Left ventricle myocardium superior (tissue), 1 donor: ENCODE results near the gene ROBO1. TPM values are rescaled to one million over a fixed set of nuclear protein-coding genes. Genes with fewer than 3 reads are reported as not detected.
"Not testable (repeated sequence)": the region's sequence is repeated elsewhere in the genome, so short reads cannot be mapped to it uniquely, and the experiment has no call there.

Experiments used
- ATAC-seq: fragments of 200-7000 bp; cut with Tn5 transposase; one replicate; pipeline ENCODE4 v1.9.1; 2020; ENCODE audit warnings: mild to moderate bottlenecking, moderate library complexity
- DNase-seq: peaks from one replicate; pipeline ENCODE4 v3.0.0-alpha.2; 2020
- intact Hi-C: fragments of 100-400 bp; cut with micrococcal nuclease; formaldehyde crosslinking; loops from one replicate; pipeline ENCODE4 v1.11.0; 2022
- total RNA-seq: library from RNA; stranded (reverse); fragmentation: NEBNext Ultra II Directional; extraction: Animal tissue kit (Norgen Biotek cat#: 25700); gene quantifications from one replicate; pipeline ENCODE4 v1.2.1, GENCODE V29; 2021
- donor health status: DM: no; HTN: yes; CAD: no; lungs with severe emphysema.

The ROBO1 gene
- total RNA-seq, 1 donor from 2014 or later, result 6.0 TPM

DNA sequence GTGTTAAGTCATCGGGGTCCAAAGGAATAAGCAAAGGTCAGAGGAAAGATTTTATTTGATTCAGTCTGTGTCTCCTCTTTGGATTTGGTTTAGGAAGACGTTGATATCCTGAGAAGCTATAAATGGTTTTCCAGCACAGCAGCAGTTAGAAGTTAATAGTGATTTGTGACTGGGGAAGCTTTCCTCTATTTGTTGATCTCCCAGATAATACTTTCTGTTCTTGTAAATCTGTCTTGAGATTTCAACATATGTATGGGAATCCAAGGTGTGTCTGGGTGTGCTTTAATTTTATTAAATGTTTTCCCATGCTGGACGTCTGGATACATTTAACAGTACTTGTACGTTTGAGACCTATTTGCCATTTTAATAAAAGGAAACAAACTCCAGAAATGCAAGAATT, 409.5 kb downstream of the ROBO1 start:
- ATAC-seq (no peak), DNase-seq (no peak)
- intact Hi-C loops, result no loop called here

- intact Hi-C loops, result no loop called here
- DNase-seq (no peak), ATAC-seq (peak; percentile 51)
Observed at GRCh38 chr3:79354179-79354688, 413.6 kb downstream of the ROBO1 start.

DNA sequence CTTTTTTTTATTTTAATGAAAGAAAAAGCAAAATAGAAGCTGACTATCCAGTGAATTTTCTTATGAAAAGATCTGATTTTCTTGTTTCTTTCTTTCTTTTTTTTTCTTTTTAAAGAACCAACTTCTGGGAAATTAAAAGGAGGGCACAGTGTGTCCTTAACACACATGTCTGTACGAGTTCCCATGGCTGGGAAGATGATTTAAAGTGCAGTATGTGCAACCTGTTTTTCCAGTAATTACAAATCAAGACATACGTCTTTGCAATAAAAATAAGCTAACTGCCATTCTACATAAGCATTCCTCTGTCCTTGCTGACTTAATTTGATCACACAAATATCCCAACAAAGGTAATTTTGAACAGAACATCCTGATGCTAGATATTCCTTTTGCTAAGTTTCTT, 416.1 kb downstream of the ROBO1 start:
- intact Hi-C loops, result no loop called here
- ATAC-seq, result no peak
- no peak for DNase-seq

DNA sequence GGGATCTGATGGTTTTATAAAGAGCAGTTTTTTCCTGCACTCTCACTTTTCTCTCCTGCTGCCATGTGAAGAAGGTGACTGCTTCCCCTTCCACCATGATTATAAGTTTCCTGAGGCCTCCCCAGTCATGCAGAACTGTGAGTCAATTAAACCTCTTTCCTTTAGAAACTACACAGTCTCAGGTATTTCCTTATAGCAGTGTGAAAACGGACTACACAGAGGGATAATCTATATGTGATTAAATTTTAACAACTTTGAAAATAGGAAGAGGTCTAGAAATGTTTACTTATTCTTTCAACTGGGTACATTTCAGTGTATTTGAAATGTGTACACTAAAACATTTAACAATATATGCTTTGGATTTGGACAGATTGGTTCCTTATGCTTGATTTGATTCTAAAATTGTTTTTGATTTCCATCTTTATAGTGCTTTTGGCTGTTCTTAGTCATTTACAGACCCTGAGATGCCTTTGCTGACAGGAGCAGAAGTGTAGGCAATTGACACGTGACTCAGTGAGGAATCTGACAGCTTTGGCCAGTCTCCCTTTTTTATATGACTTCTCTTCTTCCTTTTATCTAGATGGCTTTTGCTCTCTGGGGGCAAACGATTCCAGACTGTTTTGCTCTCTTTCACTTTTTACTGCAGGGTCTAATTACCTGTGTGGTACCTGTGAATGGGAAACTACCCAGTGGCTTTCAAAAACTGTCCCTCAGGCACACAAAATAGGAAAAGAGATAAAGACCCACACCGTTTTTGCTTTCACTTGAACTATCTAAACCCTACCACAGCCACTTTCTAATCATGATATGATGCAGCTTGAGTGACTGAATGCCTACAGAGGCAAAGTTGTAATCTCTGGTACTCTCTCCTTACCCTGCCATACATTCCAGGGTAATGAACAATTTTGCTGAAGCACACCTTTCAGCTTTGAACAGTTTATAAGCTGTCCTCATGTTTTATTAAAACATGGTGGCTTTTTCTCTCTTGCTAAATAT, 422.6 kb downstream of the ROBO1 start:
- intact Hi-C loops, result no loop called here
- no peak for ATAC-seq
- no peak for DNase-seq

GRCh38 chr3:79341961-79342360, 425.8 kb downstream of the ROBO1 start:
- no peak for DNase-seq
- intact Hi-C loops, result no loop called here
- peak; percentile 58 for ATAC-seq

DNA sequence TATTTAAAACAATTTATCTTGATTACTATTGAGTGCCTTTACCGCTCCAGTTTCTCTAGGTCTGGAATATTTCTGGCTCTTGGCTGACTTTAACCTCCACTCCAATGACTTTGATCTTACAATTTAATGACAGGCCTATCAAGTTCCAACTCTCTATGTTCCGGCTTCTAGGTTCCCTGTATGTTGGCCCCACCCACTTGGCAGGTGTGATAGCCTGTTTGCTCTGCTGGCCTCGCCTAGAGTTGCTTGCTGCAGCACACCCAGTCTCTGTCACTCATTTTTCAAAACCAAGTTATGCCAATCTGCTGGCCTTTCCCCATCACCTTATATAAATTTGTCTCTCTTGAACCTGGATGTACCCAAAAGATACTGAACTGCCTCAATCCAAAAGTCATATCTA, 428.0 kb downstream of the ROBO1 start:
- DNase-seq, result peak; percentile 27
- ATAC-seq, result peak; percentile 83
- intact Hi-C loops, result no loop called here

DNA sequence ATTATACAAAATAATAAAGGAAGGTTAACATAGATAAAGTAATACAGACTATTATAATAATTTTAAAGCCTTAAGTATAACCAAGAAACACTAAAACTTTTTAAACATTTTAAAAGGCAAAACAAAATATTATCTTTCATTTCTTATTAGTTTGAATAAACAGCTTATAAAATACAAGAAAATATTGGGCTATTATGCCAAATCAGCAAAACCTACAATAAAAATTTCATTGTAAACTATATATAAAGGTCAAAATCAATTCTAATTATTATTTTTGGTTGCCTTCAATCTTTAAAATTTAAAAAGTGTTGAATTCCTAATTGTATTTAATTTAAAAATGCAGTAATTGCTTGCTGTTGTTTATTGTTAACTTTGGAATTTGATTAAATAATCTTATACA, 430.0 kb downstream of the ROBO1 start:
- ATAC-seq, result no peak
- intact Hi-C loops, result no loop called here
- no peak for DNase-seq

GRCh38 chr3:79329154-79329553, 438.6 kb downstream of the ROBO1 start:
- ATAC-seq, result no peak
- intact Hi-C loops, result no loop called here
- no peak for DNase-seq

DNA sequence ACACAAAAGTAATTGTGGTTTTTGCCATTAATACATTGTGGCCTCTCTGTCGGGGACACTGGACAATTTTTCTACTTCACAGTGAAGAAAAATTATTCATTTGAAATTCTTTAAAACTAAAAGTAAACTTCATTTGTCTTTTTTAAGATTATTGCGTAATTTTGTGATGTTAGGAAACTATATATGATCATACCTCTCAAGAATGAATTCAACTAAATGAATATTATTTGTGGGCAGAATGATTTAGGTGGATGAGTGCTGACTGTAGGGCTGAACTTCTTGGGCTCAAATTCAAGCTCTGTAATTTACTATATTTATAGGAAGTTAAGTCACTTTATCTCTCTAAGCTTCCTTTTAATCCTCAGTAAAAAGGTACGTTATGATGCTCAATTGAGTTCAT, 441.2 kb downstream of the ROBO1 start:
- DNase-seq (no peak), ATAC-seq (no peak)
- intact Hi-C loops, result no loop called here

DNA sequence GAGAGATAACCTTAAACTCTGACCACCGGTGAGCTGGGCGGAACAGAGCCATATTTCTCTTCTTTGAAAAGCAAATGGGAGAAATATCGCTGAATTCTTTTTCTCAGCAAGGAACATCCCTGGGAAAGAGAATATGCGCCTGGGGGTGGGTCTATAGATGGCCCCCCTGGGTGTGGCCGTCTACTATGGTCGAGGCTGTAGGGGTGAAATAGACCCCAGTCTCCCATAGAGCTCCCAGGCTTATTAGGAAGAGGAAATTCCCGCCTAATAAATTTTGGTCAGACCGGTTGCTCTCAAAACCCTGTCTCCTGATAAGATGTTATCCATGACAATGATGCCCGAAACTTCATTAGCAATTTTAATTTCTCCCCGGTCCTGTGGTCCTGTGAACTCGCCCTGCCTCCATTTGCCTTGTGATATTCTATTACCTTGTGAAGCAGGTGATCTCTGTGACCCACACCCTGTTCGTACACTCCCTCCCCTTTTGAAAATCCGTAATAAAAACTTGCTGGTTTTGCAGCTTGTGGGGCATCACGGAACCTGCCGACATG, 441.9 kb downstream of the ROBO1 start:
- ATAC-seq, DNase-seq, intact Hi-C loops: not testable (repeated sequence)

DNA sequence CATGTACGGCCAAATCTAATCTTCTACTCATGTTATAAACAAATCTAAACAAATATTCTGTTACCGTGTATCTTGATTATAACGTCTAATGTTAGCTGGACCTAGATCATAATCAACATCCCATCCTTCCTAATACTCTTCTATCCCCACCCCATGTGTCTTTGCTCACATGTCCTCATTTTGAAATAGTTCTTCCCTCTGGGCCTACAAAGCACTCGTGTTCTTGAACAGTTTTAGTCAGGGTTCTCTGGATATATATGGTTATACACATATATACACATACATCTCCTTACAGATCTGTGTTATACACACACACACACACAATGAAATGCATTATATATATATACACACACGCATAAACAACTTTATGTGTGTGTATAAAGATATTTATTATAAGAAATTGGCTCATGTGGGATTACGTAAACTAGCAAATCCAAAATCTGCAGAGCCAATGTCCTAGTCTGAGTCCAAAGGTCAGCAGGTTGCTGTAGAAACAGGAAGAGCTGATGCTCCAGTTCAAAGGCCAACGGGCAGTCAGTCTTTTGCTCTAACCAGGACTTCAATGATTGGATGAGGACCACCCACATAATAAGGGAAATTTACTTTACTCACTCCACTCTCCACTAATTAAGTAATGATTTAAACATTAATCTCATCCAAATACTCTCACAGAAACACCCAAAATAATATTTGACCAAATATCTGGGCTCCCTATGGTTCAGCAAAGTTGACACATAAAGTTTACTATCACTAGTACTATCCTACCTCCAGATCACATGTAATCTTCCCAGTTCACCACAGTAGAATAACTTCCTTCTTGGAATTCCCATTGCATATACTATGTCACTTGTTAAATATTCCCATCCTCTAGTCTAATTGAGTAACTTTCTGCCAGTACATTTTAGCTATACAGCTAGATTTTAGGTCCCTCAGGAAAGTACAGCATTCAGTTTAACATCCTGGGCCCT, 450.0 kb downstream of the ROBO1 start:
- ATAC-seq, result no peak
- no peak for DNase-seq
- intact Hi-C loops, result no loop called here

GRCh38 chr3:79314962-79315361, 452.8 kb downstream of the ROBO1 start:
- intact Hi-C loops, result no loop called here

GRCh38 chr3:79314544-79314943, 453.3 kb downstream of the ROBO1 start:
- intact Hi-C loops, result no loop called here
- ATAC-seq (no peak), DNase-seq (no peak)

More at GRCh38 chr3:79314962-79315361, 452.8 kb downstream of the ROBO1 start:
- ATAC-seq (no peak), DNase-seq (no peak)

DNA sequence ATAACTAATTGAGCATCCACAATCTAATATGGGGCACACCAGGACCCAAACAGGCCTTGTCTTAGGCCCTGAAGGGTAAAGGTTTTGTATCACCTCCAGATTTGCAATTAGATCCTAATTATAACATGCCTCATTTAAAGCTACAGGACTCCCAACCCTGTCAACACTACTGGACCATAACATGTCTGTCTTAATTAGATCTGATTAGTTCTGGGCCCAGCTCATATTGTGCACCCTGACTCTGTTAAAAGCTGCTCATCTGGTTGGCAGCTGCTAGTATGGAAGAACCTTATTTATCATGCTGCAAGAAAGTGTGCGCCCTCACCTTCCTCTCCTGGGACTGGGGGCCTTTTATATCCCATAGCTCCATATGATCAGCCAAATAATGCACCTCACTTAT, 457.8 kb downstream of the ROBO1 start:
- intact Hi-C loops, result no loop called here
- ATAC-seq (no peak), DNase-seq (no peak)

- intact Hi-C loops, result no loop called here
- ATAC-seq, result no peak
- no peak for DNase-seq
Observed at GRCh38 chr3:79306934-79307570, 460.7 kb downstream of the ROBO1 start.

DNA sequence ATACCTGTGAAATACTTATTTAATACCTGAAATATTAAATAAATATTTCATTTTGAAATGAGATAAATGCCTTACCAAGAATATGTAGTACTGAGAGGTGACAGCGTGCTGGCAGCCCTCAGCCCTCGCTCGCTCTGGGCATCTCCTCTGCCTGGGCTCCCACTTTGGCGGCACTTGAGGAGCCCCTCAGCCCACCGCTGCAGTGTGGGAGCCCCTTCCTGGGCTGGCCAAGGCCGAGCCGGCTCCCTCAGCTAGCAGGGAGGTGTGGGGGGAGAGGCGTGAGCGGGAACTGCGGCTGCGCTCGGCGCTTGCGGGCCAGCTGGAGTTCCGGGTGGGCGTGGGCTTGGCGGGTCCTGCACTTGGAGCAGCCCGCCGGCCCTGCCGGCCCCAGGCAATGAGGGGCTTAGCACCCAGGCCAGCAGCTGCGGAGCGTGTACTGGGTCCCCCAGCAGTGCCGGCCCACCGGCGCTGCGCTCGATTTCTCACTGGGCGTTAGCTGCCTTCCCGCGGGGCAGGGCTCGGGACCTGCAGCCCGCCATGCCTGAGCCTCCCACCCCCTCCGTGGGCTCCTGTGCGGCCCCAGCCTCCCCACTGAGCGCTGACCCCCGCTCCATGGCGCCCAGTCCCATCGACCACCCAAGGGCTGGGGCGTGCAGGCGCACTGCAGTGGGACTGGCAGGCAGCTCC, 467.7 kb downstream of the ROBO1 start:
- not testable (repeated sequence) for DNase-seq, ATAC-seq

GRCh38 chr3:79297245-79297960, 470.4 kb downstream of the ROBO1 start:
- no peak for ATAC-seq
- DNase-seq, result no peak
- intact Hi-C loops, result no loop called here

More for the DNA sequence above, 467.7 kb downstream of the ROBO1 start:
- intact Hi-C loops, result not testable (repeated sequence)

- no peak for ATAC-seq
- intact Hi-C loops, result no loop called here
- no peak for DNase-seq
Observed at GRCh38 chr3:79286882-79287281, 480.9 kb downstream of the ROBO1 start.
